Glutamatergic neuron (in vitro differentiated cells): ENCODE results near the gene APOBEC3H. TPM values are rescaled to one million over a fixed set of nuclear protein-coding genes. Genes with fewer than 3 reads are reported as not detected.

ENCODE experiments used
- DNase-seq: peaks from one replicate; pipeline ENCODE4 v3.0.0; 2022
- H3K27ac Mint-ChIP-seq: one replicate; pipeline ENCODE4 v1.8.0; 2020; ENCODE audit warnings: mild to moderate bottlenecking, mixed read lengths, inconsistent platforms; ENCODE audit not compliant: unreplicated experiment
- H3K27me3 Mint-ChIP-seq: one replicate; pipeline ENCODE4 v1.8.0; 2020; ENCODE audit warnings: mild to moderate bottlenecking, moderate library complexity, mixed read lengths, inconsistent platforms; ENCODE audit not compliant: unreplicated experiment
- H3K36me3 Mint-ChIP-seq: one replicate; pipeline ENCODE4 v1.8.0; 2020; ENCODE audit warnings: mild to moderate bottlenecking, mixed read lengths, inconsistent platforms; ENCODE audit not compliant: unreplicated experiment
- H3K4me1 Mint-ChIP-seq: one replicate; pipeline ENCODE4 v1.8.0; 2020; ENCODE audit warnings: mild to moderate bottlenecking, low read depth, mixed read lengths, inconsistent platforms; ENCODE audit not compliant: unreplicated experiment
- H3K4me3 Mint-ChIP-seq: one replicate; pipeline ENCODE4 v1.8.0; 2020; ENCODE audit warnings: mild to moderate bottlenecking, mixed read lengths, inconsistent platforms; ENCODE audit not compliant: unreplicated experiment
- H3K9me3 Mint-ChIP-seq: one replicate; pipeline ENCODE4 v1.8.0; 2020; ENCODE audit warnings: mild to moderate bottlenecking, moderate library complexity, mixed read lengths, inconsistent platforms; ENCODE audit not compliant: unreplicated experiment
- total RNA-seq: library from RNA; stranded (reverse); fragmentation: NEBNext Ultra II Directional; extraction: Animal tissue kit (Norgen Biotek cat#: 25700); gene quantifications from one replicate; pipeline ENCODE4 v1.2.1, GENCODE V29; 2021; ENCODE audit not compliant: unreplicated experiment
- TF ChIP-seq, protein P1 (sequence below): fragments of 200-600 bp; sonication (generic); IDR thresholded peaks from one replicate; pipeline ENCODE4 v1.5.0; 2021; ENCODE audit not compliant: partially characterized antibody, unreplicated experiment

Gene APOBEC3H
- total RNA-seq, 1 donor from 2014 or later = not detected

GRCh38 chr22:39089928-39090327 lies 7.1 kb upstream of the APOBEC3H start:
- H3K27ac Mint-ChIP-seq = no peak overlapping the region
- H3K27me3 Mint-ChIP-seq = peaks cover 8% of the 10 kb centered on the region
- DNase-seq = no peak
- TF ChIP-seq, protein P1, sequence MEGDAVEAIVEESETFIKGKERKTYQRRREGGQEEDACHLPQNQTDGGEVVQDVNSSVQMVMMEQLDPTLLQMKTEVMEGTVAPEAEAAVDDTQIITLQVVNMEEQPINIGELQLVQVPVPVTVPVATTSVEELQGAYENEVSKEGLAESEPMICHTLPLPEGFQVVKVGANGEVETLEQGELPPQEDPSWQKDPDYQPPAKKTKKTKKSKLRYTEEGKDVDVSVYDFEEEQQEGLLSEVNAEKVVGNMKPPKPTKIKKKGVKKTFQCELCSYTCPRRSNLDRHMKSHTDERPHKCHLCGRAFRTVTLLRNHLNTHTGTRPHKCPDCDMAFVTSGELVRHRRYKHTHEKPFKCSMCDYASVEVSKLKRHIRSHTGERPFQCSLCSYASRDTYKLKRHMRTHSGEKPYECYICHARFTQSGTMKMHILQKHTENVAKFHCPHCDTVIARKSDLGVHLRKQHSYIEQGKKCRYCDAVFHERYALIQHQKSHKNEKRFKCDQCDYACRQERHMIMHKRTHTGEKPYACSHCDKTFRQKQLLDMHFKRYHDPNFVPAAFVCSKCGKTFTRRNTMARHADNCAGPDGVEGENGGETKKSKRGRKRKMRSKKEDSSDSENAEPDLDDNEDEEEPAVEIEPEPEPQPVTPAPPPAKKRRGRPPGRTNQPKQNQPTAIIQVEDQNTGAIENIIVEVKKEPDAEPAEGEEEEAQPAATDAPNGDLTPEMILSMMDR = no peak
- H3K36me3 Mint-ChIP-seq = no peaks in the 10 kb centered on the region
- peaks cover 1% of the 10 kb centered on the region for H3K9me3 Mint-ChIP-seq
- H3K4me1 Mint-ChIP-seq = peaks cover 7% of the 10 kb centered on the region
- no peak overlapping the region for H3K4me3 Mint-ChIP-seq

- H3K27ac Mint-ChIP-seq = no peak overlapping the region
- H3K36me3 Mint-ChIP-seq = no peaks in the 10 kb centered on the region
- DNase-seq = no peak
- H3K9me3 Mint-ChIP-seq = peaks cover 1% of the 10 kb centered on the region
- no peak overlapping the region for H3K4me3 Mint-ChIP-seq
- H3K27me3 Mint-ChIP-seq = peaks cover 8% of the 10 kb centered on the region
- TF ChIP-seq, protein P1 = no peak
- peaks cover 7% of the 10 kb centered on the region for H3K4me1 Mint-ChIP-seq
These were observed 6.5 kb upstream of the APOBEC3H start for GRCh38 chr22:39090426-39091064.

- Mint-ChIP-seq H3K27ac (no peak overlapping the region), H3K36me3 (no peaks in the 10 kb centered on the region)
These were observed 5.6 kb upstream of the APOBEC3H start for GRCh38 chr22:39091126-39092081.

DNA sequence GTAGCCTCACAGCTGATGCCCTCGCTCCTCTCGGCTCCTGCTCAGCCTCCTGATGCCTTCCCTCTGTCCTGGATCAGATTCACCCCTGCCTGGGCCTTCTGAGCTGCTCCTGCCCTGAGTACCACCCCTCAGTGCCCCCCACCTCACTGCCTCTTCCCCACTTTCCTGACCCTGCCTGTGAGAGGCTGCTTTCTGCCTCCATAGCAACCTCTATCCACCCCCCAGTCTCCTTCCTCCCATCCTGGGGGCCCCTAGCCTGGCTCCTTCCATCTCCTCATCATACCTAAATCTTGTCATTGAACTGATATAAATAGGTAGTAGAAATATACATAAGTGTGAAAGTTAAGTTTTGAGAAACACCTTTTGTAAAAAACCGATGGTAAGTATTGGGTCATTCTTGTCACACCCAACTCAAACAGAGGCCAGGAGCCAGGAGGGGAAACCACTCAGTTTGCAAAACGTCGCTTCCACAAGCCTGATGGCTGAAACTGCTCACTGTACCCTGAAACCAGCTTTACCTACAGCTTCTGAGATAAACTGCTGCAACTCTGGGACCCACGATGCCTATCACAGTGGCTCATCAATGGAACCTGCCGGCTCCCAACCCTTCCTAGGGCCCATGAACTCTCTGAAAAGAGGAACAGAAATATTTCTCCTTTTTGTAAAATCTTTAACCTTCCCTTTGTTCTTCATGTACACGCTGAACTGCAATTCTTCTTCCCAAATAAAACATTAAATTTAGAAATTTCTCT lies 4.8 kb upstream of the APOBEC3H start:
- H3K27me3 Mint-ChIP-seq = peaks cover 6% of the 10 kb centered on the region
- no peak for DNase-seq
- H3K4me3 Mint-ChIP-seq = peak overlapping the region; percentile 46
- peaks cover 6% of the 10 kb centered on the region for H3K4me1 Mint-ChIP-seq
- TF ChIP-seq, protein P1 = no peak
- peaks cover 3% of the 10 kb centered on the region for H3K9me3 Mint-ChIP-seq
- H3K36me3 Mint-ChIP-seq = no peaks in the 10 kb centered on the region
- peak overlapping the region; percentile 33 for H3K27ac Mint-ChIP-seq

More at GRCh38 chr22:39091126-39092081, 5.6 kb upstream of the APOBEC3H start:
- no peak for DNase-seq
- Mint-ChIP-seq H3K4me1 (peaks cover 7% of the 10 kb centered on the region), H3K9me3 (peaks cover 3% of the 10 kb centered on the region), H3K4me3 (no peak overlapping the region), H3K27me3 (peaks cover 6% of the 10 kb centered on the region)
- TF ChIP-seq, protein P1 = no peak
